Mucosa of rectum (tissue), 2 donors: ENCODE measurements around the gene AKAP13.

Experiments
- H3K27ac ChIP-seq, 2 donors: one replicate each; pipeline ENCODE4 v1.7.0; 2013; ENCODE audit warnings: inconsistent platforms in 2 of 2, low read depth in 2 of 2, low read length in 2 of 2
- H3K27me3 ChIP-seq, 2 donors: one replicate each; pipeline ENCODE4 v1.7.0; 2013; ENCODE audit warnings: low read length in 2 of 2; ENCODE audit not compliant: control insufficient read depth in 2 of 2, insufficient read depth in 2 of 2
- H3K36me3 ChIP-seq, 2 donors: one replicate each; pipeline ENCODE4 v1.7.0; 2013; ENCODE audit warnings: low read length in 2 of 2; ENCODE audit not compliant: control insufficient read depth in 2 of 2, insufficient read depth in 2 of 2
- H3K4me1 ChIP-seq, 2 donors: one replicate each; pipeline ENCODE4 v1.7.0; 2013; ENCODE audit warnings: low read length in 2 of 2, mild to moderate bottlenecking in 1 of 2; ENCODE audit not compliant: control insufficient read depth in 2 of 2, insufficient read depth in 2 of 2
- H3K4me3 ChIP-seq, 2 donors: one replicate each; pipeline ENCODE4 v1.7.0; 2013; ENCODE audit warnings: low read length in 2 of 2
- H3K9ac ChIP-seq, 2 donors: one replicate each; pipeline ENCODE4 v1.7.0; 2013; ENCODE audit warnings: low read length in 2 of 2, low read depth in 1 of 2, mild to moderate bottlenecking in 1 of 2
- H3K9me3 ChIP-seq, 2 donors: one replicate each; pipeline ENCODE4 v1.7.0; 2013; ENCODE audit warnings: low read length in 2 of 2; ENCODE audit not compliant: control insufficient read depth in 2 of 2
- donor health status: healthy.
- donor health status: Normal muscosa, but diverticular disease.

AKAP13 gene

DNA sequence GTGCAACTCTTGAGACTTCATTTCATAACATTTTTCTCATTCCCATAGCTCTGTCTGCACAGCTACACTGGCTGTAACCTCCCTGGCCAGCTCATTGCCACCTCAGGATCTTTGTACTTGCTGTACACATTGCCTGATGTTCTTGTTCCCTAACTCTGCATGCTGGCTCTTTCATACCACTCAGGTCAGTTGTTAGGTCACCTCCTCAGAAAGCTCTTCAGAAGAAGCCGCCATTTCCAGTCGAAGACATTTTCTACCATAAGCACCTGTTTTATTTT, 176.2 kb downstream of the AKAP13 start:
- Histone ChIP-seq H3K9ac (no peak overlapping the region), H3K27me3 (no peaks in the 10 kb centered on the region), H3K4me3 (no peak overlapping the region), H3K36me3 (peaks cover 0 to 3% of the 10 kb centered on the region in 2 donors), H3K4me1 (peaks cover 2 to 5% of the 10 kb centered on the region in 2 donors), H3K9me3 (no peaks in the 10 kb centered on the region), H3K27ac (no peak overlapping the region)

DNA sequence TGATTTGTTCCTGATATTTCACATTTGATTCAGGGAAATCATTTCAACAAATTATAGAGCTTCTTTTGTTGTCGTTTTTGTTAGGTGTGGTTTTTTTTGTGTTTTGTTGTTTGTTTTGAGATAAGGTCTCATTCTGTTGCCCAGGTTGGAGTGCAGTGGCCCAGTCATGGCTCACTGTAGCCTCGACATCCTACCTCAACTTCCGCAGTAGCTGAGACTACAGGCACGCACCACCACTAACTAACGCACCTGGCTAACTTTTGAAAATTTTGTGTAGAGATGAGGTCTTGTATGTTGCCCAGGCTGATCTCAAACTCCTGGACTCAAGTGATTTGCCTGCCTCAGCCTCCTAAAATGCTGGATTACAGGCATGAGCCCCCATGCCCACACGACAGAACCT, 177.0 kb downstream of the AKAP13 start:
- Histone ChIP-seq H3K36me3 (peaks cover 0 to 3% of the 10 kb centered on the region in 2 donors), H3K27me3 (no peaks in the 10 kb centered on the region), H3K4me3 (no peak overlapping the region), H3K9me3 (no peaks in the 10 kb centered on the region), H3K27ac (no peak overlapping the region), H3K4me1 (peaks cover 2 to 5% of the 10 kb centered on the region in 2 donors), H3K9ac (no peak overlapping the region)

DNA sequence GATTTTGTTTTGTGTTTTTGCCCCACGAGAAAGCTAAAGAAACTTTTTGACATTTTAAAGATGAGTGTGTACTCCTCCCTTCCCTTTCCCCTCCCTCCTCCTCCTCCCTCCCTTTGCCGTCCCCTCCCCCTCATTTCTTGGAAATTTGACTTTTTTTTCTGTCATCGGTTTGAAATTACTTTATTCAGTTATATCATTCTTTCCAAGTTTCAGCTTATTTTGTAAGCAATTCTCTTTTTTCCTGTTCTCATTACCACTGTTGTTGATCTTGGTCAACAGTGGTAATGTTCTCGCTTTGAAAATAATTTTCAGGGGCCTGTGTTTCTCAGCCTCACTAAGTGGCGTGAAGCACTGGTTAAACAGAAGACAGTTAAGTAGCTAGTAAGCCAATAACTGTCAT, 178.4 kb downstream of the AKAP13 start:
- H3K9me3 ChIP-seq = no peaks in the 10 kb centered on the region

DNA sequence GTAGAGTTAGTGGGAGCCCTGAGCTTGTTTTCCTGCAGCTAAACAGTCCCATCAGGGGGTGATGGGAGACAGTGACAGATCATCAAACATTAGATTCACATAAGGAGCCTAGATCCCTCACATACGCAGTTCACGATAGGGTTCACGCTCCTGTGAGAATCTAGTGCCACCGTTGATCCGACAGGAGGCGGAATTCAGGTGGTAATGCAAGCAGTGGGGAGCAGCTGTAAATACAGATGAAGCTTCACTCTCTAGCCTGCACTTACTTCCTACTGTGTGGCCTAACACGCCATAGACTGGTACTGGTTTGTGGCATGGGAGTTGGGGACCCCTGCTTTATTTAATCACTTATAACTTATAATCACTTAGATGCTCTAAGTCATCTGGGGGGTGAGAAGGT, 179.1 kb downstream of the AKAP13 start:
- Histone ChIP-seq H3K36me3 (peaks cover 0 to 3% of the 10 kb centered on the region in 2 donors), H3K4me3 (no peak overlapping the region), H3K9me3 (no peaks in the 10 kb centered on the region), H3K4me1 (peaks cover 6 to 15% of the 10 kb centered on the region in 2 donors), H3K9ac (no peak overlapping the region), H3K27me3 (no peaks in the 10 kb centered on the region), H3K27ac (no peak overlapping the region)

More for the DNA sequence above, 178.4 kb downstream of the AKAP13 start:
- Histone ChIP-seq H3K4me1 (peaks cover 6 to 12% of the 10 kb centered on the region in 2 donors), H3K4me3 (no peak overlapping the region), H3K27me3 (no peaks in the 10 kb centered on the region), H3K27ac (no peak overlapping the region), H3K36me3 (peaks cover 0 to 3% of the 10 kb centered on the region in 2 donors), H3K9ac (no peak overlapping the region)

DNA sequence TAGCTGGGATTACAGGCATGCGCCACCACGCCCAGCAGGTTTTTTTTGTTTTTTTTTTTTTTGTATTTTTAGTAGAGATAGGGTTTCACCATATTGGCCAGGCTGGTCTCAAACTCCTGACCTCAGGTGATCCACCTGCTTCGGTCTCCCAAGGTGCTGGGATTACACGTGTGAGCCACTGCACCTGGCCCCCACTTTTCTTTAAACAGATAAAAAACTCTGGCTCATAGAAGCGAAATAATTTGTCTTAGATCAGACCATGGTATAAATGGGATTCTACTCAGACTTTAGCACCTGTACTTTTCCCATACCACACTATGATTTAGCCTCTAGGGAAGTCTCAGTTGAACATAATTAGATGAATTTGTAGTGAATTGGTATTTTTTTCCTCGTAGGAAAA, 182.4 kb downstream of the AKAP13 start:
- no peaks in the 10 kb centered on the region for H3K27me3 ChIP-seq
- H3K27ac ChIP-seq = peak overlapping the region in 1 of 2 donors; percentile 72
- peaks cover 7 to 15% of the 10 kb centered on the region in 2 donors for H3K4me1 ChIP-seq
- H3K9ac ChIP-seq = no peak overlapping the region
- H3K9me3 ChIP-seq = no peaks in the 10 kb centered on the region
- no peak overlapping the region for H3K4me3 ChIP-seq
- H3K36me3 ChIP-seq = peaks cover 0 to 3% of the 10 kb centered on the region in 2 donors

DNA sequence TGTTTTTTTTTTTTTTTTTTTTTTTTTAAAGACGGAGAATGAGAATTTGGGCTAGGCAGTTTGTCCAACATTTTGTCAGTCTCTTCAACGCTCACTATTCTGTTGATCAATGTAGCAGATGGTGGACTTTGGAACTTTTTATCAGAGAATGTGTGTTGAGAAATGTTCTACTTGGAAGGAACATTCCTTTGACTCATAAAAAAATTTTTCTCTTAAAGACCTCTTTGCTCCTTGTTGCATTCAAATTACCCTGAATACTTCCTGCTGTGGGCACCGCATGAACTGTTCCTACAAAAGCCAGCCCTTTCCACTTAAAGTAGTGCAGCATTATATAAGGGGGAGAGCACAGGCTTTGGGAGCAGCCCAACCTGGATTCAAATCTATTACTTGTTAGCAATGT, 182.9 kb downstream of the AKAP13 start:
- H3K9me3 ChIP-seq = no peaks in the 10 kb centered on the region
- H3K27ac ChIP-seq = peak overlapping the region in 1 of 2 donors; percentile 72
- H3K27me3 ChIP-seq = no peaks in the 10 kb centered on the region
- H3K4me3 ChIP-seq = no peak overlapping the region
- H3K36me3 ChIP-seq = peaks cover 0 to 3% of the 10 kb centered on the region in 2 donors
- no peak overlapping the region for H3K9ac ChIP-seq
- peaks cover 7 to 15% of the 10 kb centered on the region in 2 donors for H3K4me1 ChIP-seq

DNA sequence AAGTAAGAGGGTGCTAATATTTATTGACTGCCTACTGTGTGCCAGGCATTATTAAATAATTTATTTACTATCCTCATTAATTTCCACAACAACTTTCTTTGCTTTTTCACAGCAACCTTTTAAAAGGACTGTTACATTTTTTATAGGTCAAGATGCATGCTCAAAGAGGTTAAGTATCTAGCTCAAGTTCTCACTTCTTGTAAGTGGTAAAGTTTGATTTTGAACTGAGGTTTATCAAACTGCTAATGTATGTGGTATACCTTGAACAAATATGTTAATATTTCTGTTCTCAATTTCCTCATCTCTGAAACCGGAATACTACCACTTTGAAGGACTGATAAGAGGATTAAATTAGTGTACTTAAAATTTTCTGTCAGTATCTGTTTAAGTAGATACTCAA, 183.3 kb downstream of the AKAP13 start:
- no peak overlapping the region for H3K9ac ChIP-seq
- no peak overlapping the region for H3K4me3 ChIP-seq
- peaks cover 0 to 3% of the 10 kb centered on the region in 2 donors for H3K36me3 ChIP-seq
- peaks cover 7 to 15% of the 10 kb centered on the region in 2 donors for H3K4me1 ChIP-seq
- no peaks in the 10 kb centered on the region for H3K9me3 ChIP-seq
- peak overlapping the region in 1 of 2 donors; percentile 67 for H3K27ac ChIP-seq
- H3K27me3 ChIP-seq = no peaks in the 10 kb centered on the region

DNA sequence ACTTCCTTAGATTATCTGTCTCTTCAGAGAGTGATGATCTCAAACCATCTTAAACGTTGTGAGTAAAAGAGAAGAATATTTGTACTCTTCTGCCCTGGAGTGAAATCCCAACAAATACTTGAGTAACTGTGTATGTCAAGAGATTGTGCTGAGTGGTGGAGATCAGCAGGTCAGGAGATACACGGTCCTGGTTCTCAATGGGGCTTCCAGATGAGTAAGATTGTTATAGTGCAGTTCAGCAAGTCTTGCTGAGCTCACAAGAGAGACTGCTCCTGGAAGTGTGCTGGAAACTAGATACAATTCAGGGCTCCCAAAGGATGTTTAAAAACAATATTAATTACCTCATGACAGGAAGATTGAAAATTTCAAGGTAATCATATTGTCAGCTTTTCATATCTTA, 184.3 kb downstream of the AKAP13 start:
- Histone ChIP-seq H3K27me3 (no peaks in the 10 kb centered on the region), H3K9me3 (no peaks in the 10 kb centered on the region), H3K36me3 (no peaks in the 10 kb centered on the region), H3K9ac (no peak overlapping the region), H3K27ac (no peak overlapping the region), H3K4me1 (peaks cover 7 to 15% of the 10 kb centered on the region in 2 donors), H3K4me3 (no peak overlapping the region)

DNA sequence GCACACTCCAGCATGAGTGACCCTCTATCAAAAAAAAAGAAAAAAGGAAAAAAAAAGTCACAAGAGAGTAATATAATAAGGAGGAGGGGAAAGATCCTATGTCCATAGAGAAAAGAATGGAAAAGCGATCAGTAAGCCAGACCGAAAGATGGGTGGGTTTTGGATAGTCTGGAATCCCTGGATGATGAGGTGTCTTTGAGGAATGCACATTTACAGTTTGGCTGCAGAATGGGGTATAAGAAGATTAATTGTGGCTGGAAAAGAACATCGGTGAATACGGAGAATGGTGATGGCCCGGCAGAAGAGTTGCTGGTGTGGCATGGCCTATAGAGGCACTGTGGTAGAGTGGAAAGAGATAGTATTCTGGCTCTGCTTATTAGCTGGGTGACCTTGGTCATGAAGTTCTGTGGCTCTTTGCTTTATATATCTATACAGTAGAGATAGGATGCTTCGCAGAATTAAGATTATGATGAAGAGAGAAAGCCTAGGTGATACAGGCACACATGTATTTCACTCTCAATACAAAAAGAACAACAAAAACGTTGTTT, 187.9 kb downstream of the AKAP13 start:
- Histone ChIP-seq H3K9ac (no peak overlapping the region), H3K4me3 (no peak overlapping the region), H3K27ac (no peak overlapping the region), H3K9me3 (no peaks in the 10 kb centered on the region), H3K27me3 (no peaks in the 10 kb centered on the region), H3K4me1 (peaks cover 4 to 11% of the 10 kb centered on the region in 2 donors), H3K36me3 (no peaks in the 10 kb centered on the region)

DNA sequence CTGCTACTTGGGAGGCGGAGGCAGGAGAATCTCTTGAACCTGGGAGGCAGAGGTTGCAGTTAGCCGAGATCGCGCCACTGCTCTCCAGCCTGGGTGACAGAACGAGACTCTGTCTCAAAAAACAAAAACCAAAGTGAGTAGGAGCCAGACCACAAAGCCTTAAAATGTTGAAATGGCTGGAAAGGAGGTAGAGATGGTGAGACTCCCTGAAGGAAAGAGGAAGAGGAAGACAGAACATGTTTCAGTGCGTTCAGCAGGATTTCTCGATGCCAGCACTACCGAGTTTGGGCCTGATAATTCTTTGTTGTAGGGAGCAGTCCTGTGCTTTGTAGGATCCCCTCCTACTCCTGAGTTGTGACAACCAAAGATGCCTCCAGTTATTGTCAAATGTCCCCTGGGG, 189.9 kb downstream of the AKAP13 start:
- no peaks in the 10 kb centered on the region for H3K27me3 ChIP-seq
- no peak overlapping the region for H3K27ac ChIP-seq
- H3K9ac ChIP-seq = peak overlapping the region in 1 of 2 donors; percentile 0
- no peaks in the 10 kb centered on the region for H3K36me3 ChIP-seq
- H3K9me3 ChIP-seq = no peaks in the 10 kb centered on the region
- peaks cover 0 to under 1% of the 10 kb centered on the region in 2 donors for H3K4me1 ChIP-seq
- no peak overlapping the region for H3K4me3 ChIP-seq

DNA sequence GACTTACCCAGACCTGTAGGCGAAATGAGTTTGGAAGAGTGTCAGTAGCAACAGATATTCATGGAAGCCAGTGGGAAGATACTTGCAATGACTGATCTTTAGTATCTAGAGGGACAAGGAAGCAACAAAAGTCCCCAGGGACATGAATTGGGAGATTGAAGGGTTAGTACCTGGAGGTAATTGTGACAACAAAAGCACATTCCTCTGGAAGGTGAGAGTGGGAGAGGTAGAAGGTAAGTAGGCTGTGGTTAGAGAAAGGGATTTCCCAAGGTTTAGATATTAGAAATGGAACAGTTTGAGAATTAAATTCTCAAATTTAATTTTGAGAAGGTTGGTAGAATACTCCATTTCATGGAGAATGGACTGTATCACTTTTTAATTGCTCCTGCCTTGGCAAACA, 191.4 kb downstream of the AKAP13 start:
- H3K27ac ChIP-seq = no peak overlapping the region
- no peak overlapping the region for H3K9ac ChIP-seq
- no peak overlapping the region for H3K4me3 ChIP-seq
- no peaks in the 10 kb centered on the region for H3K27me3 ChIP-seq
- peaks cover 2 to 3% of the 10 kb centered on the region in 2 donors for H3K4me1 ChIP-seq
- no peaks in the 10 kb centered on the region for H3K9me3 ChIP-seq
- peaks cover 0 to 3% of the 10 kb centered on the region in 2 donors for H3K36me3 ChIP-seq
